Hepatocyte (in vitro differentiated cells): ENCODE data around the gene CYP24A1.

Experiments used
- EZH2 ChIP-seq: fragments of 200-600 bp; sonication (generic); IDR thresholded peaks from 2 replicates; pipeline ENCODE4 v1.6.1; 2016; ENCODE audit warnings: antibody characterized with exemption, mild to moderate bottlenecking, borderline replicate concordance
- EZH2phosphoT487 ChIP-seq: fragments of 200-600 bp; sonication (generic); IDR thresholded peaks from one replicate; pipeline ENCODE4 v1.6.1; 2018; ENCODE audit warnings: antibody characterized with exemption, mild to moderate bottlenecking, low read depth, moderate library complexity; ENCODE audit not compliant: unreplicated experiment, severe bottlenecking
- TF ChIP-seq, protein P1 (sequence below): fragments of 200-600 bp; sonication (generic); IDR thresholded peaks from 2 replicates; pipeline ENCODE4 v1.5.1; 2016; ENCODE audit warnings: antibody characterized with exemption, mild to moderate bottlenecking; ENCODE audit not compliant: poor library complexity

DNA sequence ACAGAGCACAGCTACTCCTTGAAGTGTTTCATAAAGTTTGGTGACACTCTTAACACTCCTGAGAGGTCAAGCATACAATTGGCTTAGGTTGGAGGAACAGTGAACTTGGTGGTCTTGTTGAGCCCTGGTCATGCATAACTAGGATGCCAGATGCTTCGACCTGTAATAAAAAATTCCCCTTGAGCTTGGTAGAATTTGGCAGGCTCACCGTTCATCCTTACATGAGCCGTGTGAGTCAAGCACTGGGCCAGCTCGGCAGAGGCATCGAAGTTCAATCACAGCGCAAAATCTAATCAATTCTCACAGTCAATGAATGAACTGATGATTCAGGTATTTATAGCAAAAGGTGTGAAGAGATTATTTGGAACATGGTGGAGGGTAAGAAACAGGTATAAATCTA lies 33.7 kb downstream of the CYP24A1 start:
- TF ChIP-seq EZH2phosphoT487 (no peak), EZH2 (no peak)
- TF ChIP-seq, protein P1, sequence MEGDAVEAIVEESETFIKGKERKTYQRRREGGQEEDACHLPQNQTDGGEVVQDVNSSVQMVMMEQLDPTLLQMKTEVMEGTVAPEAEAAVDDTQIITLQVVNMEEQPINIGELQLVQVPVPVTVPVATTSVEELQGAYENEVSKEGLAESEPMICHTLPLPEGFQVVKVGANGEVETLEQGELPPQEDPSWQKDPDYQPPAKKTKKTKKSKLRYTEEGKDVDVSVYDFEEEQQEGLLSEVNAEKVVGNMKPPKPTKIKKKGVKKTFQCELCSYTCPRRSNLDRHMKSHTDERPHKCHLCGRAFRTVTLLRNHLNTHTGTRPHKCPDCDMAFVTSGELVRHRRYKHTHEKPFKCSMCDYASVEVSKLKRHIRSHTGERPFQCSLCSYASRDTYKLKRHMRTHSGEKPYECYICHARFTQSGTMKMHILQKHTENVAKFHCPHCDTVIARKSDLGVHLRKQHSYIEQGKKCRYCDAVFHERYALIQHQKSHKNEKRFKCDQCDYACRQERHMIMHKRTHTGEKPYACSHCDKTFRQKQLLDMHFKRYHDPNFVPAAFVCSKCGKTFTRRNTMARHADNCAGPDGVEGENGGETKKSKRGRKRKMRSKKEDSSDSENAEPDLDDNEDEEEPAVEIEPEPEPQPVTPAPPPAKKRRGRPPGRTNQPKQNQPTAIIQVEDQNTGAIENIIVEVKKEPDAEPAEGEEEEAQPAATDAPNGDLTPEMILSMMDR = no peak
